Endothelial cell of umbilical vein (primary cell): ENCODE measurements around the gene RDX. TPM values are rescaled to one million over a fixed set of nuclear protein-coding genes. Genes with fewer than 3 reads are reported as not detected.

Experiments used
- BruUV-seq: library from RNA; stranded (reverse); fragments of 400-500 nt; replicated peaks from 2 replicates; lab custom pipeline; 2021; lab: Mats Ljungman, UMichigan
- CTCF ChIA-PET: fragments of 300-600, 350-600 bp; sonication (Branson Sonifier 250); formaldehyde crosslinking; loops from one replicate; lab custom pipeline; 2021; ENCODE audit warnings: antibody characterized with exemption, inconsistent platforms; lab: Charles Lee
- POLR2A ChIA-PET: fragments of 300-600, 350-600 bp; sonication (Branson Sonifier 250); formaldehyde crosslinking; loops from one replicate; lab custom pipeline; 2021; ENCODE audit warnings: antibody characterized with exemption, inconsistent platforms; lab: Charles Lee
- DNase-seq: peaks from one replicate; pipeline ENCODE4 v3.0.0-alpha.2; 2011; ENCODE audit warnings: low read depth, low spot score
- FAIRE-seq: peaks from 2 replicates; lab custom pipeline; 2011; peaks lifted over from hg19 to GRCh38; lab: Jason Lieb, UNC
- H2AFZ ChIP-seq: 2 replicates; pipeline ENCODE4 v1.6.0; 2012; ENCODE audit warnings: low read depth, low read length, control low read depth, inconsistent platforms
- H3K27ac ChIP-seq: 2 replicates; pipeline ENCODE4 v1.5.1; 2011; ENCODE audit warnings: low read depth, mild to moderate bottlenecking, control low read depth, low read length, moderate library complexity; ENCODE audit not compliant: insufficient read depth
- H3K27me3 ChIP-seq, 2 experiments: 2 replicates each; pipeline versions ENCODE4 v1.6.0 to v1.6.1; 2011; ENCODE audit warnings: low read length in 2 of 2, mixed read lengths in 1 of 2; ENCODE audit not compliant: control insufficient read depth in 2 of 2, insufficient read depth in 2 of 2
- H3K36me3 ChIP-seq, 2 experiments: 2 replicates in 1 of 2; 3 replicates in 1 of 2; pipeline ENCODE4 v1.5.1; 2011; ENCODE audit warnings: low read length in 2 of 2, mild to moderate bottlenecking in 1 of 2, moderate library complexity in 1 of 2; ENCODE audit not compliant: control insufficient read depth in 2 of 2, insufficient read depth in 2 of 2; ENCODE audit errors: extremely low read depth in 1 of 2
- H3K4me1 ChIP-seq: 3 replicates; pipeline ENCODE4 v1.5.1; 2011; ENCODE audit warnings: mild to moderate bottlenecking, low read length; ENCODE audit not compliant: control insufficient read depth, insufficient read depth; ENCODE audit errors: extremely low read depth
- H3K4me2 ChIP-seq: 2 replicates; pipeline ENCODE4 v1.6.1; 2011; ENCODE audit warnings: low read length, control low read depth, mixed read lengths; ENCODE audit not compliant: insufficient read depth
- H3K4me3 ChIP-seq, 3 experiments: fragments of 200-600 bp in 1 of 3; sonication (generic), shearing (Covaris generic) in 1 of 3; replicated peaks in 1 of 3; 2 replicates each; pipeline ENCODE4 v1.5.1; 2011 to 2016; ENCODE audit warnings: control low read depth in 3 of 3, low read length in 3 of 3, mild to moderate bottlenecking in 2 of 3, inconsistent platforms in 1 of 3, low read depth in 1 of 3, moderate library complexity in 1 of 3; ENCODE audit not compliant: insufficient read depth in 1 of 3
- H3K79me2 ChIP-seq: 2 replicates; pipeline ENCODE4 v1.6.0; 2012; ENCODE audit warnings: low read length, inconsistent platforms; ENCODE audit not compliant: control insufficient read depth, insufficient read depth
- H3K9ac ChIP-seq: replicated peaks from 2 replicates; pipeline ENCODE3; 2011; ENCODE audit warnings: low read length, control low read depth; ENCODE audit not compliant: insufficient read depth; ENCODE audit errors: extremely low read depth
- H3K9me1 ChIP-seq: replicated peaks from 3 replicates; pipeline ENCODE4 v1.6.0; 2011; ENCODE audit warnings: mild to moderate bottlenecking, low read length; ENCODE audit not compliant: control insufficient read depth, insufficient read depth; ENCODE audit errors: extremely low read depth
- H3K9me3 ChIP-seq: replicated peaks from 2 replicates; pipeline ENCODE4 v1.5.1; 2012; ENCODE audit warnings: low read length, inconsistent platforms; ENCODE audit not compliant: control insufficient read depth, insufficient read depth
- H4K20me1 ChIP-seq: replicated peaks from 2 replicates; pipeline ENCODE3; 2011; ENCODE audit warnings: mild to moderate bottlenecking, low read length; ENCODE audit not compliant: control insufficient read depth, insufficient read depth; ENCODE audit errors: extremely low read depth
- CTCF ChIP-seq, 2 donors: IDR thresholded peaks; 1 replicate in 1 of 2; 2 replicates in 1 of 2; pipeline ENCODE4 v1.5.1; 2011; ENCODE audit warnings: low read length in 2 of 2, mild to moderate bottlenecking in 2 of 2, moderate library complexity in 2 of 2, control low read depth in 1 of 2, inconsistent platforms in 1 of 2, low read depth in 1 of 2; ENCODE audit not compliant: insufficient read depth in 1 of 2; ENCODE audit errors: extremely low read depth in 1 of 2
- EZH2 ChIP-seq: IDR thresholded peaks from 2 replicates; pipeline ENCODE4 v1.6.1; 2012; ENCODE audit warnings: borderline replicate concordance, low read depth, mild to moderate bottlenecking, moderate library complexity, low read length, inconsistent platforms; ENCODE audit not compliant: severe bottlenecking
- FOS ChIP-seq: IDR thresholded peaks from 2 replicates; pipeline ENCODE4 v1.6.1; 2011; ENCODE audit warnings: mild to moderate bottlenecking, low read length, moderate library complexity, borderline replicate concordance; ENCODE audit not compliant: insufficient read depth
- GATA2 ChIP-seq: IDR thresholded peaks from 2 replicates; pipeline ENCODE4 v1.7.0; 2011; ENCODE audit warnings: low read depth, mild to moderate bottlenecking, moderate library complexity, mixed read lengths, low read length; ENCODE audit not compliant: insufficient read length, insufficient read depth
- JUN ChIP-seq: IDR thresholded peaks from 2 replicates; pipeline ENCODE4 v1.6.1; 2011; ENCODE audit warnings: borderline replicate concordance, low read depth; ENCODE audit not compliant: insufficient read length, insufficient read depth
- MAX ChIP-seq: IDR thresholded peaks from 2 replicates; pipeline ENCODE4 v1.6.1; 2011; ENCODE audit not compliant: insufficient read depth, insufficient read length
- MYC ChIP-seq: IDR thresholded peaks from one replicate; pipeline ENCODE4 v1.6.1; 2011; ENCODE audit warnings: mild to moderate bottlenecking, low read depth, low read length
- POLR2A ChIP-seq: IDR thresholded peaks from 2 replicates; pipeline ENCODE4 v1.6.1; 2012; ENCODE audit warnings: low read depth, mild to moderate bottlenecking, control low read depth, low read length
- POLR2AphosphoS5 ChIP-seq: IDR thresholded peaks from 2 replicates; pipeline ENCODE4 v1.6.1; 2012; ENCODE audit warnings: low read depth, mild to moderate bottlenecking, control low read depth, low read length, moderate library complexity; ENCODE audit not compliant: insufficient read depth
- dilution Hi-C: fragments of 300-500 bp; cut with MboI; formaldehyde crosslinking; loops from one replicate; pipeline ENCODE4 v1.15.0; 2019; ENCODE audit warnings: low sequenced_read_pairs; ENCODE audit not compliant: extremely low pct_ligation_motif_present
- intact Hi-C: fragments of 100-400 bp; cut with micrococcal nuclease; formaldehyde crosslinking; loops from one replicate; pipeline ENCODE4 v1.10.0; 2022
- polyA plus RNA-seq, 4 experiments: library from polyadenylated mRNA; depleted of rRNA in 3 of 4; stranded (reverse) in 3 of 4; unstranded in 1 of 4; fragments of >200 nt; gene quantifications; 2 replicates each; pipeline versions ENCODE4 v1.2.1 to v1.2.3, GENCODE V29; 2011 to 2012; ENCODE audit warnings: missing spikeins in 1 of 4
- total RNA-seq: library from RNA; stranded (reverse); gene quantifications from 2 replicates; pipeline ENCODE4 v1.2.3, GENCODE V29; 2021

Gene RDX
- total and polyA plus RNA-seq, 2 donors (not counting 3 experiments of a cell fraction or from before 2014, with no cell fraction given), result 47.9 to 280 TPM

- no TSS peak for BruUV-seq
- Histone ChIP-seq H3K27ac (no peak overlapping the region), H3K9ac (no peak overlapping the region), H2AFZ (no peak overlapping the region), H3K9me1 (no peaks in the 10 kb centered on the region), H3K9me3 (no peaks in the 10 kb centered on the region), H3K36me3 (no peaks in the 10 kb centered on the region), H3K4me3 (no peak overlapping the region), H4K20me1 (no peaks in the 10 kb centered on the region), H3K4me2 (no peak overlapping the region), H3K4me1 (peaks cover 11% of the 10 kb centered on the region), H3K79me2 (no peaks in the 10 kb centered on the region), H3K27me3 (no peaks in the 10 kb centered on the region)
- dilution Hi-C loops, result no loop called here
- POLR2A ChIA-PET, result no interaction called here
- intact Hi-C loops, result no loop called here
- DNase-seq (no peak), FAIRE-seq (no peak)
- TF ChIP-seq FOS (no peak), POLR2AphosphoS5 (no peak), POLR2A (no peak), CTCF (IDR thresholded peaks at IDR 0.05; ENCODE audit: extremely low read depth in 1 of 2, insufficient read depth in 1 of 2, low read depth in 1 of 2, low read length in 2 of 2) (no peak), MAX (no peak), MYC (no peak), GATA2 (no peak), JUN (no peak), EZH2 (no peak)
- CTCF ChIA-PET, result interaction anchor here (1.3 to 1.7 kb wide), 2 partner anchors 11 to 15 kb away, joined by 3 to 5 read pairs; no protein-coding TSS in a partner anchor
Observed at GRCh38 chr11:110186456-110186855, 110.0 kb downstream of the RDX start.
